GM18870 (cell line): ENCODE data around the gene UBE2S.
"Not testable (repeated sequence)": the region's sequence is repeated elsewhere in the genome, so short reads cannot be mapped to it uniquely, and the experiment has no call there.

Source experiments
- ATAC-seq: cut with Tn5 transposase; IDR thresholded peaks from one replicate; pipeline ENCODE4 v1.9.1; 2021; ENCODE audit warnings: moderate library complexity; ENCODE audit not compliant: unreplicated experiment

UBE2S gene

GRCh38 chr19:55440411-55441105, 33.0 kb upstream of the UBE2S start:
- ATAC-seq, result no peak

GRCh38 chr19:55439052-55439451, 31.5 kb upstream of the UBE2S start:
- ATAC-seq, result no peak

- ATAC-seq, result no peak
Observed at GRCh38 chr19:55437410-55437809, 29.8 kb upstream of the UBE2S start.

GRCh38 chr19:55436847-55437246, 29.3 kb upstream of the UBE2S start:
- no peak for ATAC-seq

GRCh38 chr19:55435020-55435419, 27.4 kb upstream of the UBE2S start:
- no peak for ATAC-seq

GRCh38 chr19:55434356-55434919, 26.9 kb upstream of the UBE2S start:
- no peak for ATAC-seq

- ATAC-seq, result no peak
Observed at GRCh38 chr19:55433292-55433691, 25.7 kb upstream of the UBE2S start.

- no peak for ATAC-seq
Observed at GRCh38 chr19:55432241-55432959, 24.8 kb upstream of the UBE2S start.

GRCh38 chr19:55431183-55431582, 23.6 kb upstream of the UBE2S start:
- ATAC-seq, result no peak

GRCh38 chr19:55426042-55426441, 18.5 kb upstream of the UBE2S start:
- no peak for ATAC-seq

GRCh38 chr19:55424518-55424917, 16.9 kb upstream of the UBE2S start:
- ATAC-seq, result no peak

- no peak for ATAC-seq
Observed at GRCh38 chr19:55423225-55424005, 15.8 kb upstream of the UBE2S start.

GRCh38 chr19:55421281-55421680, 13.7 kb upstream of the UBE2S start:
- not testable (repeated sequence) for ATAC-seq

GRCh38 chr19:55419624-55420236, 12.1 kb upstream of the UBE2S start:
- ATAC-seq, result no peak

- no peak for ATAC-seq
Observed at GRCh38 chr19:55419103-55419502, 11.5 kb upstream of the UBE2S start.

- ATAC-seq, result no peak
Observed at GRCh38 chr19:55418185-55418584, 10.6 kb upstream of the UBE2S start.

- ATAC-seq, result no peak
Observed at GRCh38 chr19:55410168-55410567, 2.6 kb upstream of the UBE2S start.

GRCh38 chr19:55409179-55409578, 1.6 kb upstream of the UBE2S start:
- not testable (repeated sequence) for ATAC-seq

- no peak for ATAC-seq
Observed at GRCh38 chr19:55408533-55408872, 915 bp upstream of the UBE2S start.

- ATAC-seq, result peak; percentile 77
Observed at GRCh38 chr19:55407800-55408532, 378 bp upstream of the UBE2S start.
